Aorta (tissue), 5 donors: ENCODE measurements around the gene SGCB. TPM values are rescaled to one million over a fixed set of nuclear protein-coding genes. Genes with fewer than 3 reads are reported as not detected.

ENCODE experiments used
- ATAC-seq: fragments of 200-7000 bp; cut with Tn5 transposase; one replicate; pipeline ENCODE4 v1.9.1; 2022; ENCODE audit warnings: moderate library complexity; ENCODE audit not compliant: low FRiP score
- DNase-seq, 2 donors: peaks; one replicate each; pipeline ENCODE4 v3.0.0-alpha.2; 2020
- H3K27ac ChIP-seq, 2 donors: one replicate each; pipeline ENCODE4 v1.5.1; 2013; ENCODE audit warnings: low read length in 2 of 2, mild to moderate bottlenecking in 2 of 2, moderate library complexity in 2 of 2, control low read depth in 1 of 2, inconsistent platforms in 1 of 2, low read depth in 1 of 2
- H3K27me3 ChIP-seq, 2 donors: one replicate each; pipeline ENCODE4 v1.6.1; 2013; ENCODE audit warnings: control low read depth in 1 of 2, low read length in 1 of 2, mild to moderate bottlenecking in 1 of 2, moderate library complexity in 1 of 2; ENCODE audit not compliant: insufficient read depth in 2 of 2, control insufficient read depth in 1 of 2
- H3K36me3 ChIP-seq, 2 donors: one replicate each; pipeline ENCODE4 v1.6.1; 2013; ENCODE audit warnings: control low read depth in 1 of 2, low read length in 1 of 2, mild to moderate bottlenecking in 1 of 2; ENCODE audit not compliant: insufficient read depth in 2 of 2, control insufficient read depth in 1 of 2
- H3K4me1 ChIP-seq, 2 donors: one replicate each; pipeline ENCODE4 v1.6.1; 2013; ENCODE audit warnings: low read length in 2 of 2, control low read depth in 1 of 2, mild to moderate bottlenecking in 1 of 2, moderate library complexity in 1 of 2; ENCODE audit not compliant: insufficient read depth in 2 of 2, control insufficient read depth in 1 of 2
- H3K4me3 ChIP-seq, 2 donors: one replicate each; pipeline ENCODE4 v1.5.1; 2013; ENCODE audit warnings: low read length in 2 of 2, control low read depth in 1 of 2, mild to moderate bottlenecking in 1 of 2
- H3K9me3 ChIP-seq: one replicate; pipeline ENCODE4 v1.6.1; 2013; ENCODE audit warnings: mild to moderate bottlenecking, low read length; ENCODE audit not compliant: control insufficient read depth
- WGBS, 2 donors: extraction: QIAGEN DNeasy Blood & Tissue Kit; methylation state at CpG; one replicate each; pipeline ENCODE4 v1.1.7; 2013; 5-methylcytosine and 5-hydroxymethylcytosine counted together
- intact Hi-C, 2 donors: fragments of 100-400 bp; cut with DNase I; formaldehyde crosslinking; loops; one replicate each; pipeline versions ENCODE4 v1.14.2 to v1.15.0; 2022
- polyA plus RNA-seq, 2 donors: library from polyadenylated mRNA; stranded (reverse); fragments of 200-250 nt; gene quantifications; one replicate each; pipeline ENCODE4 v1.2.3, GENCODE V29; 2013
- total RNA-seq, 2 donors: library from RNA; stranded (reverse); fragmentation: NEBNext Ultra II Directional; extraction: Animal tissue kit (Norgen Biotek cat#: 25700); gene quantifications; one replicate each; pipeline ENCODE4 v1.2.1, GENCODE V29; 2021
- donor health status: healthy with polysubstance abuse.
- donor health status: Bipolar disorder and iron deficiency.
- donor health status: DM: no; HTN: no; CAD: no.
- donor health status: DM: no; HTN: no; CAD: no.
- donor health status: DM: yes; HTN: yes; CAD: no.

Gene SGCB
- total and polyA plus RNA-seq, 4 donors: 35.9 to 79.6 (median 60.1) TPM

DNA sequence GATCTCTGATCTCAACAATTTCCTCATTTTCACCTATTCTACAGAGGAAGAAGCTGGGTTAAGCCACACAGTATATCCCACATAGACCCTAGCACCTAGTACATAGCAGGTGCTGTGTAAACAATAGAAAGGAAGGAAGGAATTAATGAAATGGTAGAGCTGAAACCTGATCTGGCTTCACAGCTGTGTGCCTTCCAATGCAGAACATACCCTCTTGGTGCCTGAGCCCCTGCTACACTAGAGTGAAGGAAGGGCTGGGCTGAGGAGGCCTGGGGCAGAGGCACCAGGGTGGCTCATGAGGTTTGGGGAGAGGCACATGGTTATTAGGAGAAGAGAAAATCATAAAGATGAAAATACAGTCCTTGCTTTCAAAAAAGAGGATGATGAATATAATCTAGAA is 39.3 kb downstream of the SGCB start:
- no peak for DNase-seq
- H3K36me3 ChIP-seq: no peaks in the 10 kb centered on the region
- H3K9me3 ChIP-seq: peaks cover 8% of the 10 kb centered on the region
- H3K27ac ChIP-seq: no peak overlapping the region
- H3K4me3 ChIP-seq: no peak overlapping the region
- H3K4me1 ChIP-seq: no peaks in the 10 kb centered on the region
- ATAC-seq: no peak
- intact Hi-C loops: no loop called here
- H3K27me3 ChIP-seq: no peaks in the 10 kb centered on the region

DNA sequence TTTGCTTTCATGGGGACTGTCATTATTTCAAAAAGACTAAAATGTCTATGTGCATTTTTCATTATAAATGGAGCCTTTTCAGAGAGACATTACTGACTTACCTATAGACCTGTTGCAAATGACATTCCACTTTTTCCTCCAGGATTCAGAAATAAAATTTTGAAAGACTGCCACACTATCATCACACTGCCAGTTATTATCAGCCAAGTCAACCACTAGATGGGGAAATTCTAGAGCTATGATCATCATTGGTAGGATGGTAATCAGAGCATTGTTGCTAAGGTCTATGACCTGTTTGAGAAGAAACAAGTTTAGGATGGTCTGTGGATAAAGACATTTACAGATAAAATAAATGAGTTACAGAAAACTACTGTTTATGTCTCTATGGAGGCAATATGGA is 40.5 kb downstream of the SGCB start:
- H3K4me1 ChIP-seq: no peaks in the 10 kb centered on the region
- ATAC-seq: no peak
- H3K9me3 ChIP-seq: peaks cover 8% of the 10 kb centered on the region
- H3K36me3 ChIP-seq: no peaks in the 10 kb centered on the region
- intact Hi-C loops: no loop called here
- no peaks in the 10 kb centered on the region for H3K27me3 ChIP-seq
- H3K4me3 ChIP-seq: no peak overlapping the region
- H3K27ac ChIP-seq: no peak overlapping the region
- DNase-seq: no peak

DNA sequence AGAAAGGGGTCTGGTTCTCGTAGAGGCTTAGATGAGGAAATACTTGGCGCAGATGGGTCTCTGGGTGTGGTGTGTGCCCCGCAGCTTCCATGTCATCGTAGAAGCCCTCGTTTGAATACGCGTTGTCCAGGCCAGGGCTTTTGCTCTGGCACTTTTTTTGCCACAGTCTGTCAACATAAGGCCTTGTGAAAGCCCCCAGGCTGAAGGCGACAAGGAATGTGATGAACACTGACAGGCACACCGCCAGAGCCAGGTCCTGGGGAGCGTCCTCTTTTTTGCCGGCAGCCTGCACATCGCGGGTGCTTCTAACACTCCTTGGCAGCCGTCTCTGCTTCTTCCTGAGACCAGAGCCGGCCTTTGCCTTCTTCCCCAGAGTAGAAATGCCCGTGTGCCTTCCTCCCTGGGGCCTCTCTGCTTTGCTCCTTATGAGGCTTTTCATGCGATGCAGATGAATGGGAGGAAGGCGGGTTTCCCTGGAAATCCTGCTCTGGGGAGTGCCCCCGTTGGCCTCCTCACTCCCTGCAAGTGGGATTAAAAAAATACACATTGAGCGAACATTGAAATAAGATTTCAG is 42.4 kb downstream of the SGCB start:
- no peak for DNase-seq
- intact Hi-C loops: no loop called here
- no peaks in the 10 kb centered on the region for H3K4me1 ChIP-seq
- ATAC-seq: no peak
- H3K9me3 ChIP-seq: peaks cover 14% of the 10 kb centered on the region
- peaks cover 0 to 2% of the 10 kb centered on the region in 2 donors for H3K36me3 ChIP-seq
- no peak overlapping the region for H3K27ac ChIP-seq
- no peak overlapping the region for H3K4me3 ChIP-seq
- no peaks in the 10 kb centered on the region for H3K27me3 ChIP-seq
- WGBS, 2 donors: 66 to 67% methylated on average over 20 of the region's 20 CpGs

Other genes starting within 250 kb of the SGCB start
- gene DCUN1D4, start 195.1 kb downstream of the SGCB start, total RNA-seq: 10 to 100 TPM; 69.6 to 87.8 TPM
- gene DCUN1D4, start 195.1 kb downstream of the SGCB start, polyA plus RNA-seq: 10 to 100 TPM; 19.7 to 25.1 TPM
- gene LRRC66, start 17.9 kb downstream of the SGCB start, total RNA-seq: 1 to 10 TPM in 1 of 2 donors, under 1 TPM in 1; 0.99 to 1.1 TPM
- gene LRRC66, start 17.9 kb downstream of the SGCB start, polyA plus RNA-seq: under 1 TPM; 0.49 to 0.75 TPM
- 10 to 100 TPM in 1 of 2 donors, 1 to 10 TPM in 1; 4.7 to 12.5 TPM for gene SPATA18, start 13.0 kb upstream of the SGCB start, total RNA-seq
- gene SPATA18, start 13.0 kb upstream of the SGCB start, polyA plus RNA-seq: 1 to 10 TPM; 6.4 to 7.3 TPM